SJCRH30 (cell line): ENCODE data around the gene LRBA. TPM values are rescaled to one million over a fixed set of nuclear protein-coding genes. Genes with fewer than 3 reads are reported as not detected.

Experiments
- DNase-seq, 2 experiments: peaks; one replicate each; pipeline ENCODE4 v3.0.0-alpha.2; 2015 to 2020
- H3K27ac ChIP-seq: fragments of 250-450 bp; sonication (Bioruptor Pico); 2 replicates; pipeline ENCODE4 v1.5.1; 2020; ENCODE audit warnings: mild to moderate bottlenecking, moderate library complexity
- H3K27me3 ChIP-seq: fragments of 250-450 bp; sonication (Bioruptor Pico); 2 replicates; pipeline ENCODE4 v1.5.1; 2020; ENCODE audit warnings: mild to moderate bottlenecking, moderate library complexity
- H3K36me3 ChIP-seq: fragments of 250-450 bp; sonication (Bioruptor Pico); 2 replicates; pipeline ENCODE4 v1.5.1; 2020; ENCODE audit warnings: mild to moderate bottlenecking, moderate library complexity
- H3K4me1 ChIP-seq: fragments of 250-450 bp; sonication (Bioruptor Pico); 2 replicates; pipeline ENCODE4 v1.5.1; 2020; ENCODE audit warnings: mild to moderate bottlenecking, moderate library complexity
- H3K4me3 ChIP-seq: fragments of 250-450 bp; sonication (Bioruptor Pico); 2 replicates; pipeline ENCODE4 v1.5.1; 2020; ENCODE audit warnings: mild to moderate bottlenecking, moderate library complexity
- H3K9me3 ChIP-seq: fragments of 250-450 bp; sonication (Bioruptor Pico); replicated peaks from 2 replicates; pipeline ENCODE4 v1.5.1; 2020; ENCODE audit warnings: mild to moderate bottlenecking, moderate library complexity
- total RNA-seq: library from RNA; depleted of rRNA; stranded (reverse); fragments of >200 nt; shearing (Covaris generic); gene quantifications from 2 replicates; pipeline ENCODE4 v1.2.3, GENCODE V29; 2014

Gene LRBA
- total RNA-seq, 1 experiment from 2014 or later, result 25.9 TPM

GRCh38 chr4:150385606-150386005 is 629.5 kb downstream of the LRBA start:
- H3K27ac ChIP-seq, result no peak overlapping the region
- no peaks in the 10 kb centered on the region for H3K27me3 ChIP-seq
- H3K36me3 ChIP-seq, result no peaks in the 10 kb centered on the region
- peaks cover 4% of the 10 kb centered on the region; the same call in 1 of the 2 replicates for H3K4me1 ChIP-seq
- no peak overlapping the region for H3K4me3 ChIP-seq
- 0 out of 2 replicates have a peak, but pooled peaks cover 2% of the 10 kb centered on the region for H3K9me3 ChIP-seq
- DNase-seq, result peak; percentile 44 to 81

- H3K27me3 ChIP-seq, result no peaks in the 10 kb centered on the region
- H3K9me3 ChIP-seq, result 0 out of 2 replicates have a peak, but pooled peaks cover 2% of the 10 kb centered on the region
- peaks cover 4% of the 10 kb centered on the region; the same call in 1 of the 2 replicates for H3K4me1 ChIP-seq
- no peaks in the 10 kb centered on the region for H3K36me3 ChIP-seq
- H3K27ac ChIP-seq, result no peak overlapping the region
- DNase-seq, result no peak
- no peak overlapping the region for H3K4me3 ChIP-seq
Measured at GRCh38 chr4:150384249-150384648, 630.8 kb downstream of the LRBA start.

GRCh38 chr4:150382028-150382427 is 633.1 kb downstream of the LRBA start:
- H3K27me3 ChIP-seq, result no peaks in the 10 kb centered on the region
- H3K4me3 ChIP-seq, result no peak overlapping the region
- H3K36me3 ChIP-seq, result no peaks in the 10 kb centered on the region
- no peak overlapping the region for H3K27ac ChIP-seq
- 0 out of 2 replicates have a peak, but pooled peaks cover 2% of the 10 kb centered on the region for H3K9me3 ChIP-seq
- no peak for DNase-seq
- peaks cover 4% of the 10 kb centered on the region; the same call in 1 of the 2 replicates for H3K4me1 ChIP-seq

GRCh38 chr4:150381609-150382008 is 633.5 kb downstream of the LRBA start:
- Histone ChIP-seq H3K27ac (no peak overlapping the region), H3K4me1 (peaks cover 4% of the 10 kb centered on the region; the same call in 1 of the 2 replicates), H3K9me3 (0 out of 2 replicates have a peak, but pooled peaks cover 2% of the 10 kb centered on the region), H3K4me3 (no peak overlapping the region), H3K36me3 (no peaks in the 10 kb centered on the region), H3K27me3 (no peaks in the 10 kb centered on the region)
- no peak for DNase-seq

GRCh38 chr4:150381036-150381435 is 634.0 kb downstream of the LRBA start:
- H3K27me3 ChIP-seq, result no peaks in the 10 kb centered on the region
- H3K4me3 ChIP-seq, result no peak overlapping the region
- H3K9me3 ChIP-seq, result no peaks in the 10 kb centered on the region
- peaks cover 4% of the 10 kb centered on the region; the same call in 1 of the 2 replicates for H3K4me1 ChIP-seq
- no peak overlapping the region for H3K27ac ChIP-seq
- H3K36me3 ChIP-seq, result no peaks in the 10 kb centered on the region
- DNase-seq, result no peak

GRCh38 chr4:150379454-150379853 is 635.6 kb downstream of the LRBA start:
- H3K36me3 ChIP-seq, result no peaks in the 10 kb centered on the region
- no peaks in the 10 kb centered on the region for H3K27me3 ChIP-seq
- no peak for DNase-seq
- no peaks in the 10 kb centered on the region for H3K9me3 ChIP-seq
- no peak overlapping the region for H3K27ac ChIP-seq
- H3K4me3 ChIP-seq, result no peak overlapping the region
- no peaks in the 10 kb centered on the region for H3K4me1 ChIP-seq

GRCh38 chr4:150375025-150375424 is 640.1 kb downstream of the LRBA start:
- H3K4me1 ChIP-seq, result no peaks in the 10 kb centered on the region
- no peaks in the 10 kb centered on the region for H3K27me3 ChIP-seq
- H3K4me3 ChIP-seq, result no peak overlapping the region
- no peaks in the 10 kb centered on the region for H3K9me3 ChIP-seq
- DNase-seq, result no peak
- H3K36me3 ChIP-seq, result no peaks in the 10 kb centered on the region
- no peak overlapping the region for H3K27ac ChIP-seq

- no peak for DNase-seq
- no peaks in the 10 kb centered on the region for H3K27me3 ChIP-seq
- H3K27ac ChIP-seq, result no peak overlapping the region
- no peak overlapping the region for H3K4me3 ChIP-seq
- H3K4me1 ChIP-seq, result no peaks in the 10 kb centered on the region
- H3K36me3 ChIP-seq, result no peaks in the 10 kb centered on the region
- no peaks in the 10 kb centered on the region for H3K9me3 ChIP-seq
Measured at GRCh38 chr4:150371869-150372268, 643.2 kb downstream of the LRBA start.

GRCh38 chr4:150369434-150370380 is 645.4 kb downstream of the LRBA start:
- no peak overlapping the region for H3K27ac ChIP-seq
- no peaks in the 10 kb centered on the region for H3K4me1 ChIP-seq
- DNase-seq, result no peak
- no peaks in the 10 kb centered on the region for H3K9me3 ChIP-seq
- H3K4me3 ChIP-seq, result no peak overlapping the region
- H3K27me3 ChIP-seq, result no peaks in the 10 kb centered on the region
- no peaks in the 10 kb centered on the region for H3K36me3 ChIP-seq

- Histone ChIP-seq H3K27me3 (no peaks in the 10 kb centered on the region), H3K4me3 (no peak overlapping the region), H3K4me1 (peaks cover 9% of the 10 kb centered on the region), H3K36me3 (no peaks in the 10 kb centered on the region), H3K9me3 (no peaks in the 10 kb centered on the region), H3K27ac (no peak overlapping the region)
- DNase-seq, result peak in 1 of 2 experiments; percentile 28
Measured at GRCh38 chr4:150368667-150369066, 646.4 kb downstream of the LRBA start.

GRCh38 chr4:150367326-150367725 is 647.8 kb downstream of the LRBA start:
- H3K27ac ChIP-seq, result no peak overlapping the region
- H3K4me1 ChIP-seq, result peaks cover 15% of the 10 kb centered on the region

GRCh38 chr4:150366487-150366999 is 648.5 kb downstream of the LRBA start:
- no peak for DNase-seq
- Histone ChIP-seq H3K36me3 (no peaks in the 10 kb centered on the region), H3K4me1 (peaks cover 15% of the 10 kb centered on the region), H3K4me3 (no peak overlapping the region), H3K9me3 (no peaks in the 10 kb centered on the region), H3K27me3 (no peaks in the 10 kb centered on the region), H3K27ac (no peak overlapping the region)

More at GRCh38 chr4:150367326-150367725, 647.8 kb downstream of the LRBA start:
- no peak overlapping the region for H3K4me3 ChIP-seq
- DNase-seq, result no peak
- H3K36me3 ChIP-seq, result no peaks in the 10 kb centered on the region
- no peaks in the 10 kb centered on the region for H3K9me3 ChIP-seq
- no peaks in the 10 kb centered on the region for H3K27me3 ChIP-seq

GRCh38 chr4:150363721-150364688 is 651.1 kb downstream of the LRBA start:
- H3K27ac ChIP-seq, result peak overlapping the region; percentile 11; the same call in 1 of the 2 replicates
- no peaks in the 10 kb centered on the region for H3K27me3 ChIP-seq
- H3K36me3 ChIP-seq, result no peaks in the 10 kb centered on the region
- H3K9me3 ChIP-seq, result no peaks in the 10 kb centered on the region
- peak; percentile 3 to 67 for DNase-seq
- H3K4me3 ChIP-seq, result no peak overlapping the region
- H3K4me1 ChIP-seq, result peaks cover 15% of the 10 kb centered on the region

- H3K27ac ChIP-seq, result no peak overlapping the region
- H3K9me3 ChIP-seq, result no peaks in the 10 kb centered on the region
- H3K36me3 ChIP-seq, result no peaks in the 10 kb centered on the region
- peaks cover 7% of the 10 kb centered on the region for H3K4me1 ChIP-seq
- DNase-seq, result no peak
- H3K4me3 ChIP-seq, result no peak overlapping the region
- no peaks in the 10 kb centered on the region for H3K27me3 ChIP-seq
Measured at GRCh38 chr4:150358691-150359090, 656.4 kb downstream of the LRBA start.
